HPDE6-E6E7 (cell line): ENCODE data around the gene LHPP.

Experiments
- DNase-seq: peaks from one replicate; pipeline ENCODE4 v3.0.0; 2011; ENCODE audit warnings: missing footprints; ENCODE audit errors: extremely low spot score

The LHPP gene

DNA sequence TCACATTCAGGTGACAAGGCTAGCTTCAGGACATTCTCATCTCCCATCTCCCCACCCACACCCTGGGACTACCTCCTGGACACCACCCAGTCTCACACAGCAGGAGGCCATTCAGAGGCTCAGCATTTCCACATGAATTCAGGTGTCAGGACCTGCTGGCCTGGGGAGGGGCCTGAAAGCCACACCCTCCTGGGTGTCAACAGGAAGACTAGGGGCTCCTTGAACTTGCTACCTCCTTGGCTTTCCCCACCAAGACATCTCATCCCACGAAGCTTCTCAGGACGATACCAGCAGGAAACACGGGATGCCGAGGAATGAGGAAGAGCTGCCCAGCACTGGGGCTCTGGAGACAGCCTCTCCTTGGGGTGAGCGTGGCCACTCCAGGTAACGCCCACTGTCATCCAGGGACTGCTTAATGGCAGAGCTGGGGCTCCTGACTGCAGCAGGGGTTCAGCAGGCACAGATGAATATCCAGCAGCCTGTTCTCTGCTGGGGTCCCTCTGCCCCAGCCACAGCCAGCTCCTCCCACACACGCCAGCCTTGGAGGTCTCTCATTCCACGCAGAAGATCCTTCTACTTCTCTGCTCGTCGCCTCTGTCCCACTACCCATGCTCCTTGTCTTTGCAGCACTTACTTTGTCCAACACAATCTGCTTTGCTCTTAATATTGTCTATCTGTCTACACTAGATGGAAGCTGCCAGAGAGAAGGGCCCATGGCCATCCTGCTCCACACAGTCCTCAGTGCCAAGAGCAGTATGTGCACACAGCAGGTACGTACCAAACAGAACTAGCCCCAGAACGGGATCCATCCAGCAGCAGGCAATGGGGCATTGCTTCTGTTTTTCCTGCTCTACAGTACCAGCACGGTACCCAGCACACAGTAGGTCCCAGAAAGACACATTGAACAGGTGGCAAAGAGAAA lies 193.8 kb downstream of the LHPP start:
- no peak for DNase-seq

DNA sequence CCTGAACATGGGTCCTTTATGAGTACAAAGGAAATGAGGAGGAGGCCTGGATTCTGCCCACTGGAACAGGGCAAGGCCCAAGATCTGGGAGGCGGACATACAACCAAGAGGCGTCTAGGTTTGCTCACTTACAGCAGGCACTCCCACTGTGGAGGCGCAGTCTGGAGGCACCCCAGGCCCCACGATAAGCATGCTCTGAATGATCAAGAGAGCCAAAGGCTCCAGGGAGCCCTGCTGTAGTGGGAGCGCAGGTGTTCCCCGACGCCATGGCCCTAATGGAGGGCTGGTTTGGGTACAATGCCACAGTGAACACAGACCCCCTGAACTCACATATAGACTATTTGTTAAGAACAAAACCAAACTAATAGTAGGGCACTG lies 194.5 kb downstream of the LHPP start:
- no peak for DNase-seq

GRCh38 chr10:124656541-124656940 lies 194.9 kb downstream of the LHPP start:
- DNase-seq, result no peak

- no peak for DNase-seq
These were observed 196.2 kb downstream of the LHPP start for GRCh38 chr10:124657806-124658205.

DNA sequence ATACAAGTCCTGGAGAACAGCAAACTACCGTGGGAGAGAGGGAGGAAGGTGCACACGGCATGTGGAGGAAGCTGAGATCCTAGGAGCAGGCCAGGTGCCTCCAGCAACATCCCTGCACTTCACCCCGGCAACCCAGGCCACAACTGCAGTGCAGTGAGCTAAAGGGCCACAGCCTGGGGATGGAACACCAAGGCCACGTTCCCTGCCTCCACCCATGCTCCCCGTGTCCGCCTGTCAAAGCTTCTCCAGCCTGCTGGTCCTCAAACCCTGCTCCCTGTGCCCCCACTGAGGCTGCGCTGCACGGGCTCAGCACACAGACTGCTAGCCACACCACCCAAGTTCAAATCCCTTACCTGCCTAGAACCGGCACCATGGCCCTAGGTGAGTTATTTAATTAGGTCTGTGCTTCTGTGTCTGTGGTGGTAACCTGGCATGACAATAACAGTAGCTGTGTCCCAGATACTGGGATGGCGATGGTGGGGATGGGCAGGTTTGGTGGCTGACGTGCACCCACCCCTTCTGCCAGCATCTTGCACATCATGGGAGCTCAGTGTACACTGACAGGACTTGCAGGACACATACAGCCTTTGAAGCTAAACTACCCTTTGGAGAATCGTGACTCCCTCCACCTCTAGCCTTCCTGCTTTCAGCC lies 197.1 kb downstream of the LHPP start:
- DNase-seq, result no peak

DNA sequence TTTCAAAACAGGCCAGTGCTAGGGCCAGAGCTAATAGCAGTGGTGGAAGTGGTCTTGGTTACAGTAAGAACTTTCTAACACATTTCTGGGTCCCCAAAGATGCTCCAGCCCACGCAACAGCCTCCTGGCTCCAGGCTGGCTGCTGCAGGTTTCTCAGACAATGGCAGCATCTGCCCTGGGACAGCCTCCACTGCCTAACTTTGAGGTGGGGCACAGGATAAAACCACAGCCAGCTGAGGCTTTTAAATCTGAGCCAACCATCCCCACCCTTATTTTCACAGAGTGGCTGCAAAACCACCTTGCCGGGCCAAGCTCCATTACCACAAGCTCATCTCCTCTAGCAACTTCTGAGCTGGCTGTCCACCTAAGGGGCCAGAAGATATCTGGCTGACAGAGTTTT lies 197.8 kb downstream of the LHPP start:
- no peak for DNase-seq

DNA sequence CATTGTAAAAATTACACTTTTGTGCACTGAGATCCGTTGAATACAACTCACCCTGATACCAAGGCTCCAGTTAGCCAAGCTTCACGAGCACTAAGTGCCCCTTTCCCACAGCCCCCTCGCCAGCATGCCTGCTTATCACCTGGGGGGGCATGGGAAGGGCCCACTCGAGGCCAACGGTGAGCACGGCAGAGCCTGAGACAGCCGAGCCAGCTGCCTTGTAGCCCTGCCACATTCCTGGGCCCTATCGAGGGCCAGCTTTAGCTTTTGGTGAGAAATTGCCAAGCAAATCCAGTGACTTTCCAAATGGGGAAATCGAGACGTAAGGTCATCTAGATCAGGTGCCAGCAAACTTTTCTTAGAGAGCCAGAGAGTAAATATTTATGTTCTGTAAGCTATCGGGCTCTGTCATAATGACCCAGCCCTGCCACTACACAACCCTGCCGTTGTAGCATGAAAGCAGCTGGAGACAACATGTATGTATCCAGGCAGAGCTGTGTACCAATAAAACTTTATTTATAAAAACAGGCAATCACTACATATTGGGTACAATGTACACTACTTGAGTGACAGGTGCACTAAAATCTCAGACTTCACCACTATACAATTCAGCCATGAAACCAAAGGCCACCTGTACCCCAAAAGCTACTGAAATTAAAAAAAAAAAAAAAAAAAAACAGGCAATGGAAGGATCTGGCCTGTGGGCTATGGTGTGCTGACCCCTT lies 198.9 kb downstream of the LHPP start:
- DNase-seq, result no peak

DNA sequence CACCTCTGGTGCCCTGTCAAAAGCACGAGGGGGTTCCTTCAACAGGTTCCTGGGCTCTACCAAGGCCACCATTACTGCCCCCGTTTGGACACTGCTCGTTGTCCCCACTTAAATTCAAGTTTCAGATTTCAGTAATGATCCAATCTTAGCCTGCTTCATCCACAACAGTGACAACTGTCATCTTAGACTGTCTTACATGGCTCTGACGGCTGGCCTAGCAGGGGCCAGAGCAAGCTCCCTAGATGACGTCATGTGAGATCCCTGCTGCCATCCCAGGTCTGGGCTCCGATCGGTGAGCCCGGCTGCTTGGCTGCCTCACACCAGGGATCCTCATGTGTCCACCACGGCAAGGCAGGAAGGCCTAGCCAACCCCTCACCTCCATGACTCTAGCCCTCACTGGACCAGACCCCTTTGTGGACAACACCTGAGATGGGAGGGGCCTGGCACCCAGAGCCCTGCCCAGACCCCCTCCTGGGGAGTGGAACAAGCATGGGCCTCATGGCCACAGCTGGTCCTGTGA lies 200.1 kb downstream of the LHPP start:
- DNase-seq, result no peak

DNA sequence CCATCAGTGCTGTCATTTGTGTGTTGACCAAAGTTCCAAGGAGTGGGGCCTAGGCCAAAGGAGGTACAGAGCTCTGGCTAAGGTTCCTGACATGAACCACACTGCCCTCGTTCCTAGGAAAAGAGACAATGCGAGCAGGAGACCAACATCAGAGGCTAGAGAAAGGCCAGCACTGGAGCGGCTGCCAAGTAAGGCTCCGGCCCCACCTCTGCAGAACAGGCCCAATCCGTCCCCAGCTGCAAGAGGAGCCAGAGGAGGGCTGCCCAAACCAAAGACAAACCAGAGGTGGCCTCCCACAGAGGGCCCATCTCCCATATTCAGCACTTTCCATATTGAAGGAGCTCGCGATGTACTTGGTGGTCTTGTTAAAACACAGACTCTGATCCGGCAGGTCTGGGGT lies 201.6 kb downstream of the LHPP start:
- no peak for DNase-seq
